ENCODE data around the gene BAZ1A.

BAZ1A gene

DNA sequence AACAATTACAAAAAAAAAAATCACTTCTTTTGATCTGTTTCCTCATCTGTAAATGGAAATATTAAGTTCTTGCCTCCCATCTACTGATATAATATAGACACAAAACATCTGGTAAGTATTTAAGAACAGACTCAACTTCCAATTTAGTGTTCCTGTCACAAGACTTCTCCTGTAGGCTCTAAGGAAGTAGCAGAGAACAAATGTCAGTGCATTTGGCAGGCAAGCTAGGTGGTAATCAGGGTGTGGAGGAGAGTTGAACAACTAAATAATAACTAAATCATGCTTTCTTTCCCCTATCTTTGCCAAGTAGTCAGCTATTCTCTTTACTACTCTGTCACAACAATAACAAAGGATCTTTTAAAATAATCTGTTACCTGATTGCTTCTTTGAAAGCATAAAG, 22.1 kb downstream of the BAZ1A start:
- DNase-seq (ENCODE audit: low read depth) = no peak
- no peak for TF ChIP-seq CTCF (conservative IDR thresholded peaks at IDR 0.05; ENCODE audit: low read depth, low read length)

GRCh38 chr14:34851395-34851794, 23.8 kb downstream of the BAZ1A start:
- H3K4me3 ChIP-seq (ENCODE audit: low read length) = no peak overlapping the region
- TF ChIP-seq CTCF (conservative IDR thresholded peaks at IDR 0.05; ENCODE audit: low read depth, low read length) = no peak
- no peak for DNase-seq (ENCODE audit: low read depth)

More for the DNA sequence above, 22.1 kb downstream of the BAZ1A start:
- H3K4me3 ChIP-seq (ENCODE audit: low read length) = no peak overlapping the region

- TF ChIP-seq CTCF (conservative IDR thresholded peaks at IDR 0.05; ENCODE audit: low read depth, low read length) = no peak
- DNase-seq (ENCODE audit: low read depth) = no peak
Measured at GRCh38 chr14:34845869-34846268, 29.3 kb downstream of the BAZ1A start.

DNA sequence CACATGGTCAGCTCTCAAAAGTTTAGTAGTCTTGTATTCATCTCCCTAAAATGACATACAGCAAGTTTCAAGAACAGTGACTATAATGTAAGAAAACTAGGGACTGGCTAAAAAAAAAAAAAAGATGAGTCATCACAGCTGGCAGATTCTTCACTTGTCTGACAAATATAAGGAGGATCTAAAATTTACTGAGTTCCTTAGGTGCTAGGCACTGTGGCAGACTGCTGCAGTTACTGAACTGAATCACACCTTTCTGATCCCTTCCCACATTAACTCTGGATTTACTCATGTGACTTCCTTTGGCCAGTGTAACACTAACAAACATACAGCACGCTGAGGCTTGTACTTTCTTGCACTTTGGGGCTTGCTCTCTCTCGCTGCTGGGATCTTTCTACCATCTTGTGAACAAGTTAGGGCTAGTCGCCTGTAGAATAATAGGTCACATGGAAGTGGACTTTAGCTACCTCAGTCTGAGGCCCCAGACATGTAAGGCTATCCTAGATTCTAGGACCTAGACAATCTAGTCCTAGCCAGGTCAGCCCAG, 32.1 kb downstream of the BAZ1A start:
- no peak overlapping the region for H3K4me3 ChIP-seq (ENCODE audit: low read length)
- DNase-seq (ENCODE audit: low read depth) = peak; percentile 30
- TF ChIP-seq CTCF (conservative IDR thresholded peaks at IDR 0.05; ENCODE audit: low read depth, low read length) = no peak

More at GRCh38 chr14:34845869-34846268, 29.3 kb downstream of the BAZ1A start:
- H3K4me3 ChIP-seq (ENCODE audit: low read length) = no peak overlapping the region

GRCh38 chr14:34837801-34838322, 37.3 kb downstream of the BAZ1A start:
- DNase-seq (ENCODE audit: low read depth) = no peak
- H3K4me3 ChIP-seq (ENCODE audit: low read length) = no peak overlapping the region
- TF ChIP-seq CTCF (conservative IDR thresholded peaks at IDR 0.05; ENCODE audit: low read depth, low read length) = no peak

DNA sequence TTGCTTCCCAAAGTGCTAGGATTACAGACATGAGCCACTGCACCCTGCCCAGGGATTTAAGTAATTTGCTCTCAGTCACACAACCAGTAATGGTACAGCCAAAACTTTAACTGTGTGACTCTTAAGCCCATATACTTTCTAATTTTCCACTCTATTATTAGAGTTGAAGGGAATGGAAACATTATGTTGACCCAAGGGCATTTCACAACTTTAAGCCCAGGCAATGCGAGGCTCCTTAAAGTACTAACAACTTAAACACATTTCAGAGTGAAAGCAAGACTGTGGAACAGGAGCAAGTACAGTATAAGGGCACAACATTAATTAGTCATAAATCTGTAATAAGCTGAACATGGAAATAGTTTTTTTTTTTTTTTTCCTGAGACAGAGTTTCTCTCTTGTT, 39.8 kb downstream of the BAZ1A start:
- DNase-seq (ENCODE audit: low read depth) = no peak
- no peak overlapping the region for H3K4me3 ChIP-seq (ENCODE audit: low read length)
- no peak for TF ChIP-seq CTCF (conservative IDR thresholded peaks at IDR 0.05; ENCODE audit: low read depth, low read length)
